HL-60 (cell line): ENCODE measurements around the gene TPRA1.

Experiments
- CTCF ChIP-seq: IDR thresholded peaks from one replicate; pipeline ENCODE4 v1.5.1; 2011; ENCODE audit warnings: low read length, control low read depth, inconsistent platforms; ENCODE audit not compliant: insufficient read depth
- POLR2AphosphoS5 ChIP-seq: IDR thresholded peaks from 2 replicates; pipeline ENCODE4 v1.6.1; 2012; ENCODE audit warnings: low read depth
- REST ChIP-seq: IDR thresholded peaks from 2 replicates; pipeline ENCODE4 v1.6.1; 2012; ENCODE audit warnings: low read depth; ENCODE audit not compliant: insufficient replicate concordance
- SPI1 ChIP-seq: IDR thresholded peaks from 2 replicates; pipeline ENCODE4 v1.6.1; 2012; ENCODE audit warnings: low read depth, mild to moderate bottlenecking, borderline replicate concordance

GRCh38 chr3:127580327-127581060 is 10.0 kb downstream of the TPRA1 start:
- TF ChIP-seq CTCF (no peak), POLR2AphosphoS5 (no peak), REST (no peak), SPI1 (no peak)
